HepG2 (cell line): ENCODE results near the gene FBXO8. TPM values are rescaled to one million over a fixed set of nuclear protein-coding genes. Genes with fewer than 3 reads are reported as not detected.

Source experiments
- ATAC-seq: fragments of 200-7000 bp; cut with Tn5 transposase; 3 replicates; pipeline ENCODE4 v1.9.1; 2020; ENCODE audit warnings: mild to moderate bottlenecking, moderate library complexity
- BruUV-seq: library from RNA; stranded (reverse); fragments of 400-500 nt; replicated peaks from 2 replicates; lab custom pipeline; 2021; lab: Mats Ljungman, UMichigan
- CTCF ChIA-PET: fragments of 300-600 bp; formaldehyde crosslinking; extraction: SDS; loops from one replicate; lab custom pipeline; 2021; ENCODE audit warnings: low total read pairs, inconsistent platforms, low intra/inter-chr PET ratio; lab: Yijun Ruan, JAX
- POLR2A ChIA-PET: fragments of 350-600 bp; sonication (Branson Sonifier 250); formaldehyde crosslinking; loops from one replicate; lab custom pipeline; 2020; ENCODE audit warnings: antibody characterized with exemption, inconsistent platforms; lab: Yijun Ruan, JAX
- DNase-seq: peaks from one replicate; pipeline ENCODE4 v3.0.0-alpha.2; 2015; ENCODE audit warnings: low spot score
- FAIRE-seq: peaks from 3 replicates; lab custom pipeline; 2011; peaks lifted over from hg19 to GRCh38; lab: Jason Lieb, UNC
- H2AFZ ChIP-seq: one replicate; pipeline ENCODE4 v1.6.1; 2011; ENCODE audit warnings: low read length, inconsistent platforms
- H3K27ac ChIP-seq: fragments of 300-600 bp; 3 replicates; pipeline ENCODE4 v1.8.0; 2011; ENCODE audit warnings: mixed run types, mild to moderate bottlenecking, mixed read lengths, low read length, inconsistent platforms; ENCODE audit not compliant: insufficient read depth; ENCODE audit errors: extremely low read length
- H3K27me3 ChIP-seq, 2 experiments: fragments of 200-600 bp in 1 of 2; 2 replicates in 1 of 2; 3 replicates in 1 of 2; pipeline versions ENCODE4 v1.6.0 to v1.8.0; 2011; ENCODE audit warnings: low read length in 2 of 2, mild to moderate bottlenecking in 2 of 2, moderate library complexity in 2 of 2, inconsistent platforms in 1 of 2; ENCODE audit not compliant: insufficient read depth in 2 of 2, control insufficient read depth in 1 of 2
- H3K36me3 ChIP-seq, 2 experiments: fragments of 200-600 bp in 1 of 2; replicated peaks in 1 of 2; 2 replicates in 1 of 2; 3 replicates in 1 of 2; pipeline versions ENCODE4 v1.5.1 to v1.8.0; 2011; ENCODE audit warnings: low read length in 2 of 2, inconsistent platforms in 1 of 2; ENCODE audit not compliant: insufficient read depth in 2 of 2, control insufficient read depth in 1 of 2
- H3K4me1 ChIP-seq: 2 replicates; pipeline ENCODE4 v1.5.1; 2012; ENCODE audit warnings: low read length, inconsistent platforms; ENCODE audit not compliant: insufficient read depth
- H3K4me2 ChIP-seq: 2 replicates; pipeline ENCODE4 v1.6.0; 2011; ENCODE audit warnings: low read depth, low read length, inconsistent platforms
- H3K4me3 ChIP-seq, 3 experiments: fragments of 200-600 bp in 1 of 3; sonication (generic), shearing (Covaris generic) in 1 of 3; replicated peaks in 1 of 3; 2 replicates each; pipeline ENCODE4 v1.5.1; 2011 to 2016; ENCODE audit warnings: low read length in 3 of 3, inconsistent platforms in 2 of 3, low read depth in 2 of 3, mild to moderate bottlenecking in 2 of 3, control low read depth in 1 of 3, mixed read lengths in 1 of 3; ENCODE audit not compliant: insufficient read depth in 1 of 3
- H3K79me2 ChIP-seq: one replicate; pipeline ENCODE4 v1.6.1; 2011; ENCODE audit warnings: low read length, inconsistent platforms; ENCODE audit not compliant: insufficient read depth
- H3K9ac ChIP-seq: 2 replicates; pipeline ENCODE4 v1.6.0; 2011; ENCODE audit warnings: mild to moderate bottlenecking, low read depth, low read length, inconsistent platforms; ENCODE audit not compliant: insufficient read depth
- H3K9me3 ChIP-seq: 2 replicates; pipeline ENCODE4 v1.5.1; 2012; ENCODE audit warnings: mild to moderate bottlenecking, low read length
- H4K20me1 ChIP-seq: 2 replicates; pipeline ENCODE4 v1.6.0; 2011; ENCODE audit warnings: inconsistent platforms, mild to moderate bottlenecking, low read length, moderate library complexity; ENCODE audit not compliant: insufficient read depth
- FOXP4 ChIP-seq: sonication (generic); formaldehyde crosslinking; IDR thresholded peaks from 2 replicates; pipeline ENCODE4 v1.4.0; 2020; ENCODE audit warnings: missing genetic modification reagents
- HDAC1 ChIP-seq: sonication (generic); formaldehyde crosslinking; IDR thresholded peaks from 2 replicates; pipeline ENCODE4 v1.5.1; 2020; ENCODE audit warnings: mild to moderate bottlenecking, missing genetic modification reagents
- HNRNPH1 ChIP-seq: fragments of 200-400 bp; formaldehyde crosslinking; optimal IDR thresholded peaks from 2 replicates; pipeline ENCODE3; 2017; ENCODE audit warnings: mild to moderate bottlenecking, low read depth, low read length
- NFKBIZ ChIP-seq: IDR thresholded peaks from 2 replicates; pipeline ENCODE4 v1.6.1; 2018; ENCODE audit warnings: missing genetic modification reagents, missing compliant biosample characterization
- ZBTB7A ChIP-seq: sonication (generic); formaldehyde crosslinking; IDR thresholded peaks from 2 replicates; pipeline ENCODE4 v1.8.0; 2022; ENCODE audit warnings: mild to moderate bottlenecking, missing genetic modification reagents
- in situ Hi-C: cut with HindIII; loops from 2 replicates; pipeline ENCODE4 v1.10.0; 2017; ENCODE audit warnings: low pct_unique_long_range_greater_than_20kb; ENCODE audit not compliant: extremely low pct_ligation_motif_present
- intact Hi-C: fragments of 100-400 bp; cut with micrococcal nuclease; formaldehyde crosslinking; loops from one replicate; pipeline ENCODE4 v1.10.0; 2022; ENCODE audit not compliant: unreplicated experiment
- polyA plus RNA-seq, 8 experiments: library from polyadenylated mRNA; depleted of rRNA in 3 of 8; stranded (reverse) in 7 of 8; unstranded in 1 of 8; fragments of >200 nt; fragmentation: Illumina TruSeq in 4 of 8; extraction: Trizol in 4 of 8; gene quantifications; 2 replicates each; pipeline versions ENCODE4 v1.2.1 to v1.2.3, GENCODE V29; 2011 to 2016; ENCODE audit warnings: low read depth in 4 of 8, missing spikeins in 1 of 8, mixed read lengths in 1 of 8; ENCODE audit not compliant: insufficient read depth in 1 of 8
- total RNA-seq, 5 experiments: library from RNA; depleted of rRNA; stranded (reverse); fragments of >200 nt; fragmentation: Illumina TruSeq; extraction: Trizol; gene quantifications; 2 replicates each; pipeline ENCODE4 v1.2.3, GENCODE V29; 2016; ENCODE audit warnings: low read depth in 1 of 5
- TF ChIP-seq, protein P1 (sequence below): IDR thresholded peaks from 2 replicates; pipeline ENCODE4 v1.6.1; 2016; ENCODE audit warnings: mild to moderate bottlenecking, missing biosample characterization, missing genetic modification reagents
- TF ChIP-seq, protein P2 (sequence below): sonication (generic); formaldehyde crosslinking; IDR thresholded peaks from 2 replicates; pipeline ENCODE4 v1.4.0; 2020; ENCODE audit warnings: missing genetic modification reagents, mild to moderate bottlenecking, borderline replicate concordance

FBXO8 gene
- total and polyA plus RNA-seq, 2 of the 13 experiments (the other 11 are each of a cell fraction or from before 2014, with no cell fraction given) = 11.7 to 15.2 TPM

GRCh38 chr4:174259580-174259979 lies 23.9 kb downstream of the FBXO8 start:
- TF ChIP-seq NFKBIZ (CRISPR knock-in tag) (no peak), HNRNPH1 (no peak), ZBTB7A (no peak), HDAC1 (no peak), FOXP4 (CRISPR knock-in tag) (no peak)
- TF ChIP-seq, protein P1, sequence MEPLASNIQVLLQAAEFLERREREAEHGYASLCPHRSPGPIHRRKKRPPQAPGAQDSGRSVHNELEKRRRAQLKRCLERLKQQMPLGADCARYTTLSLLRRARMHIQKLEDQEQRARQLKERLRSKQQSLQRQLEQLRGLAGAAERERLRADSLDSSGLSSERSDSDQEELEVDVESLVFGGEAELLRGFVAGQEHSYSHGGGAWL (CRISPR knock-in tag) = no peak
- TF ChIP-seq, protein P2, sequence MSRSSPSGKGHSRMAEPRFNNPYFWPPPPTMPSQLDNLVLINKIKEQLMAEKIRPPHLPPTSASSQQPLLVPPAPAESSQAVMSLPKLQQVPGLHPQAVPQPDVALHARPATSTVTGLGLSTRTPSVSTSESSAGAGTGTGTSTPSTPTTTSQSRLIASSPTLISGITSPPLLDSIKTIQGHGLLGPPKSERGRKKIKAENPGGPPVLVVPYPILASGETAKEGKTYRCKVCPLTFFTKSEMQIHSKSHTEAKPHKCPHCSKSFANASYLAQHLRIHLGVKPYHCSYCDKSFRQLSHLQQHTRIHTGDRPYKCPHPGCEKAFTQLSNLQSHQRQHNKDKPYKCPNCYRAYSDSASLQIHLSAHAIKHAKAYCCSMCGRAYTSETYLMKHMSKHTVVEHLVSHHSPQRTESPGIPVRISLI (CRISPR knock-in tag) = no peak
- no peak overlapping the region for H3K9ac ChIP-seq
- no peaks in the 10 kb centered on the region; a peak in 2 of 5 replicates for H3K36me3 ChIP-seq
- in situ Hi-C loops = no loop called here
- no peak for FAIRE-seq
- H3K27me3 ChIP-seq = no peaks in the 10 kb centered on the region; a peak in 1 of 5 replicates
- no peaks in the 10 kb centered on the region for H3K79me2 ChIP-seq
- H3K9me3 ChIP-seq = no peaks in the 10 kb centered on the region
- peaks cover 8% of the 10 kb centered on the region for H3K4me1 ChIP-seq
- intact Hi-C loops = no loop called here
- no peaks in the 10 kb centered on the region for H4K20me1 ChIP-seq
- DNase-seq = no peak
- ChIA-PET CTCF (no interaction called here), POLR2A (interaction anchor here (1.3 kb wide), 1 partner anchor 24 kb away, joined by 4 read pairs; the partner anchor contains the start of genes CEP44 and FBXO8)
- H3K4me3 ChIP-seq = no peak overlapping the region
- H2AFZ ChIP-seq = no peak overlapping the region
- no TSS peak for BruUV-seq
- no peak overlapping the region for H3K27ac ChIP-seq
- no peak overlapping the region for H3K4me2 ChIP-seq
- no peak for ATAC-seq
